GM12872 (cell line): ENCODE data around the gene APOBEC2.

Source experiments
- TF ChIP-seq, protein P1 (sequence below): IDR thresholded peaks from 3 replicates; pipeline ENCODE4 v1.5.1; 2011; ENCODE audit warnings: low read depth, mild to moderate bottlenecking, low read length, moderate library complexity; ENCODE audit not compliant: insufficient read depth

APOBEC2 gene

DNA sequence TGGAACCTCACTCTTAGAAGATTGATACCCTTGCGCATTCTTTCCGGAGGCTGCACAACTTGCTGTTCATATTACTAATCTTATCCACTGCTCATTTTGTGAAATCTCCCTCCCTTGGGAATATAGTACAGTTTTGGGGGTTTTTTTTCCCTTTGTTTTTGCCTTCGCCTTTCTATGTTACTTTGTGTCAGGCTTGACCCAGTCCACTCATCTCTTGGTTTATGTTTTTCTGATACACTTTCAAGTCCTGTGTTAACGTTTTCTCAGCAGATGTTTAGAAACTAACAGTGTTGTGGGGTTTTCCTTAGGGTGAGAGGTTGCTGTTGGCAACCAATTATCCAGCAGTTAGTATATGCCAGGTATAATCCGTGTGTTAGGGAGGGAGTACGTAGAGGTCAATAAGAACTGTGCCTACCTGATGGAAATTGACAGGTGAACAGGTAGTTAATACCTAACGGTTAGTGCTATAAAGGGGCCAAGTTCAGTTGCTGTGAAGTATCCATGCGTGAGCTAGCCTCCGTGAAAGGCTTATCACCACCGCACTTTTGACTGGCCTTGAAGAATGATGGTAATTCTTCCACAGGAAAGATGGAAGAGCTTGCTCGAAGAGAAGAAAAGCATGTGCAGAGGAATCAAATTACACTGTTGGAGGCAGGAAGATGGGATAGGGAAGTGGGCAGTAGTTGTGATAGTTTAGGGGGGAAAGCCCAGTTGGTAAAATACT lies 21.1 kb downstream of the APOBEC2 start:
- TF ChIP-seq, protein P1, sequence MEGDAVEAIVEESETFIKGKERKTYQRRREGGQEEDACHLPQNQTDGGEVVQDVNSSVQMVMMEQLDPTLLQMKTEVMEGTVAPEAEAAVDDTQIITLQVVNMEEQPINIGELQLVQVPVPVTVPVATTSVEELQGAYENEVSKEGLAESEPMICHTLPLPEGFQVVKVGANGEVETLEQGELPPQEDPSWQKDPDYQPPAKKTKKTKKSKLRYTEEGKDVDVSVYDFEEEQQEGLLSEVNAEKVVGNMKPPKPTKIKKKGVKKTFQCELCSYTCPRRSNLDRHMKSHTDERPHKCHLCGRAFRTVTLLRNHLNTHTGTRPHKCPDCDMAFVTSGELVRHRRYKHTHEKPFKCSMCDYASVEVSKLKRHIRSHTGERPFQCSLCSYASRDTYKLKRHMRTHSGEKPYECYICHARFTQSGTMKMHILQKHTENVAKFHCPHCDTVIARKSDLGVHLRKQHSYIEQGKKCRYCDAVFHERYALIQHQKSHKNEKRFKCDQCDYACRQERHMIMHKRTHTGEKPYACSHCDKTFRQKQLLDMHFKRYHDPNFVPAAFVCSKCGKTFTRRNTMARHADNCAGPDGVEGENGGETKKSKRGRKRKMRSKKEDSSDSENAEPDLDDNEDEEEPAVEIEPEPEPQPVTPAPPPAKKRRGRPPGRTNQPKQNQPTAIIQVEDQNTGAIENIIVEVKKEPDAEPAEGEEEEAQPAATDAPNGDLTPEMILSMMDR = no peak

DNA sequence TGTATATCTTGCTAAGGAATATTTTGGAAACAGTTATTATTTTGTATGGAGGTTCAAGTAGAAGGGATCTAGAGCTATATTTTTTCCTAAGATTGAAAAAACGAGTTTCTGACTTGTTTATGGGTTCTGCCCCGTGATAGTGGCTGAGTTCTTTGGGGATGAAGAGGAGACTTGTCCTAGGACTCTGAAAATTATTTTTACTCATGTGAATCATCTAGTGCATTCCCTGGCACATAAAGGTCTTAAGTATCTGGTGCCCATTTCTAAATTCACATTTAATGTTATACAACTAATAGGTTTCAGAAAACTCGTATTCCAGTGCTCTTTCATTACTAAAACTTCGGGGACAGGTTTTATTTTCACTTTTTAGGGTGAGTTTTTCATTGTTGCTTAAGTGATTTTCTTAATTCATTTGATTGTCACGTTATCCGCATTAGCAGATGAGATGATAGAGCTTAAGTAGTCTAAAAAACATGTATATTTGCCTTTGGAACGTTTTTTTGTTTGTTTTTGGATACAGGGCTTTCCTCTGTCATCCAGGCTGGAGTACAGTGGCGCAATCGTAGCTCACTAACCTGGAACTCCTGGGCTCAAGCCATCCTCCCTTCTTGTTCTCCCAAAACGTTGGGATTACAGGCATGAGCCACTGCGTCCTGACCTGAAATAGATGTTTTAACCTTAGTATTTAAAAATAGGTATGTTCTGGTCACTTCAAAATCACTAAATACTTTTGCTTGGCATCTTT lies 21.9 kb downstream of the APOBEC2 start:
- TF ChIP-seq, protein P1 = no peak

DNA sequence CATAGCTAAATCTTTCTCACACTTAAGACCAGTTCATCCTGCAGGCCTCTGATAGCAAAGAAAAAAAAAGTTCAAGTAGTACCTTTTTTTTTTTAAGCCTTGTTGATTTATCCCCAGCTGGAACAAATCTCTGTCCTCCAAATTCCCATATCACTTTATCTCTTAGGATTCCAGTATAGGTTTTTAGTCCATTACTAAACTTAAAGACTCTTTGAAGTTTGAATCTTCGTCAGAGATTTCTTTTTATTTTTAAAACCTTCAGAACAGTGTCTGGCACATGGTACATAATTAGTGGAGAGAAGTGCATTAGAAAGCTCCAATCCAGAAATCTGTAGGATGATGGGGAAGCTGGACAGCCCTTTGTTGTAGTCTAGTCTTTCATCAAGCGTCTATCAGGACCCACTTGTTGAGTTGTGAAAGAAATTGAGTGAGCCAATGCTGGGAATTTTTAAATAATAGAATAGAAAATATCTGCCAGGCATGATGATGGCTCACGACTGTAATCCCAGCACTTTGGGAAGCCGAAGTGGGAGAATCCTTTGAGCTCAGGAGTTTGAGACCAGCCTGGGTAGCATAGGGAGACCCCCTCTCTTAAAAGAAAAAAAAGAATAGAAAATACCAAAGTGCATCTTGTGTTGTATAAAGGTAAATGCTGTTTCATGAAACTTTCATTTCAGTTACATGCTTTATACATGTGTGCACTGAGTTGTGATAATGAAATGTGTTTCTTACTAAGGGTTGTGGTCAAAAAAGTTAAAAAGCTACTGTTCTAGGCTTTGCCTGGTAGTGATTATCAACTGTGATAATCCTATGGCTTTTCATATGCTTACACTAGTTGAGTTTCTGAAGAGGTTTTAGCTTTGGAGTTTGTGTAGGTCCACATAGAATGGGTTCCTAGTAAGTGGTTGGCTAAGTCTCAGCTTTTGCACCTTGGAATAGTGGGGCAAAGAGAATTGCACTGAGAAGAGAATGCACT lies 22.9 kb downstream of the APOBEC2 start:
- TF ChIP-seq, protein P1 = no peak

DNA sequence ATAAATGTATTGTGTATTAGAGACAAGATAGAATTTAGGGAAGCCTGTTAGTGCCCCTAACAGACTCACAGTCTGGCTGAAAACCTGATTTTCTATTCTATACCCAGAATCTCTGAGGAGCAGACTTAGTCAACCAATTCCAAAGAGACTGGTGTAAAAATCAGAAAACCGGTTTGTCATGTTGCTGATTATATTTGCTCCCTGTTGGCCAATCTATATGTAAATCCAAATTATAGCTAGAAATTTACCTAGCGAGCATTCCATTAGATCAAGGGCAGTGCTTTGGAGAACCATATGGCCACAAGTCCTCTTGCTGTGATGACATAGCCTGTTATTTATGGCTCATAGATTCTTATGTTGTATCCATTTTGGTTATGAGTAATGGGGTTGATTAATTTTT lies 24.5 kb downstream of the APOBEC2 start:
- TF ChIP-seq, protein P1 = no peak

DNA sequence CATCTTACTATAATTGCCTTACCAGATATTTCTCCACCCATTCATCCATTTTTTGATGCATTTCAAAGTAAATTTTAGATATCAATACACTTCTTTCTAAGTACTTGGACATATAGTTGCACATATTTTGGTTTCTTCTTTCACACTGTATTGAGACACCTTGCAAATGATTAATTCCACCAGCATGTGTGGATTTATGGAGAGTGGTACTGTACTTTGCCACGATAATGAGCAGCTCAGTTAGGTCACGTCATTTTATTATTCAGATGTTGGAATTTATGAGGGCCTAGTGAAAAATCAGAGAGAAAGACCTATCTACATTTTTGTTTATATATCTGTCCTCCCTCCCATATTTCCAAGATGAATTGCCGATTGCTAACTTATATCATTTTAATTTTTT lies 25.1 kb downstream of the APOBEC2 start:
- TF ChIP-seq, protein P1 = no peak

DNA sequence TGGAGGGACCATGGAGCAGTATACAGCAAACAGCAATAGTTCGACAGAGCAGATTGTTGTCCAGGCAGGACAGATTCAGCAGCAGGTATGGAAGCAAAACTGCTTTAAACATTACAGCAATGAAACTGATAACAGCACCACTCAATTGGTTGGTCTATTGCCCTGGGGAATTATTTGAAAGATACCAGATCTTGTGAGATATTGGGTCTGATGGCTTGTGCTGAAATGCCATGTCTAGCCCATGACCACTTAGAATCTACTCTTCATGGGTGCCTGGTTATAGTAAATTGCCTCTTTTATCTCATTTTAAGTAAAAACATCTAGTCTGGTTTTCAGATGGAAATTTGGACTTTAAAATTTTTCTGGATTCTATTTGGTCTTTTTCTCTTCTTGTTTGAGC lies 26.1 kb downstream of the APOBEC2 start:
- TF ChIP-seq, protein P1 = no peak

DNA sequence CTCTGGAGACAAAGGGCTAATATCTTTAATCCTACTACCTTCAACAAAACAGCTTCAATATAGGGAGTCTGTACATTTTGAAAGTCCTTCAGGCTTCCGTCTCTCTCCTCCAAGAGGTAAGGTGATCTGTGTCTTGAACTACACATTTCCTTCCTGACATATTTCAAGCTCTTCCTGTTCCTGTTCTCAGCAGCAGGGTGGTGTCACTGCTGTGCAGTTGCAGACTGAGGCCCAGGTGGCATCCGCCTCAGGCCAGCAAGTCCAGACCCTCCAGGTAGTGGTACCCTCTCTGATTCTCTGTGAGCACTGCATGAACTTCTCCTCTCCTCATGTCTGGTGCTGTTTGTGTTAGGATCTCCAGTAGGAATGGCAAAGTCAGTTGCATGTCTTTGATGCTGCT lies 27.6 kb downstream of the APOBEC2 start:
- TF ChIP-seq, protein P1 = no peak
